ENCODE data around the gene IL24.

IL24 gene

GRCh38 chr1:206882555-206882954 lies 14.7 kb upstream of the IL24 start:
- Histone ChIP-seq H3K9me3 (ENCODE audit: control insufficient read depth, low read length) (peaks cover 18% of the 10 kb centered on the region), H3K4me3 (ENCODE audit: low read length) (no peak overlapping the region)
- no peak for DNase-seq (ENCODE audit: low read depth)

GRCh38 chr1:206883160-206883559 lies 14.1 kb upstream of the IL24 start:
- Histone ChIP-seq H3K9me3 (ENCODE audit: control insufficient read depth, low read length) (peaks cover 12% of the 10 kb centered on the region), H3K4me3 (ENCODE audit: low read length) (no peak overlapping the region), H3K27me3 (replicated peaks; ENCODE audit: control insufficient read depth, insufficient read depth, low read length) (no peaks in the 10 kb centered on the region), H3K4me1 (ENCODE audit: control insufficient read depth, insufficient read depth, low read length) (peaks cover 22% of the 10 kb centered on the region), H3K36me3 (ENCODE audit: control insufficient read depth, insufficient read depth, low read length, severe bottlenecking) (no peaks in the 10 kb centered on the region), H3K9ac (ENCODE audit: low read length) (no peak overlapping the region)
- peak; percentile 50 for DNase-seq (ENCODE audit: low read depth)

More at GRCh38 chr1:206882555-206882954, 14.7 kb upstream of the IL24 start:
- H3K27me3 ChIP-seq (replicated peaks; ENCODE audit: control insufficient read depth, insufficient read depth, low read length), result no peaks in the 10 kb centered on the region
- no peaks in the 10 kb centered on the region for H3K36me3 ChIP-seq (ENCODE audit: control insufficient read depth, insufficient read depth, low read length, severe bottlenecking)
- H3K4me1 ChIP-seq (ENCODE audit: control insufficient read depth, insufficient read depth, low read length), result peaks cover 22% of the 10 kb centered on the region
- H3K9ac ChIP-seq (ENCODE audit: low read length), result no peak overlapping the region

GRCh38 chr1:206883876-206884275 lies 13.4 kb upstream of the IL24 start:
- H3K27me3 ChIP-seq (replicated peaks; ENCODE audit: control insufficient read depth, insufficient read depth, low read length), result no peaks in the 10 kb centered on the region
- peaks cover 22% of the 10 kb centered on the region for H3K4me1 ChIP-seq (ENCODE audit: control insufficient read depth, insufficient read depth, low read length)
- no peaks in the 10 kb centered on the region for H3K36me3 ChIP-seq (ENCODE audit: control insufficient read depth, insufficient read depth, low read length, severe bottlenecking)
- peaks cover 6% of the 10 kb centered on the region for H3K9me3 ChIP-seq (ENCODE audit: control insufficient read depth, low read length)
- DNase-seq (ENCODE audit: low read depth), result no peak
- no peak overlapping the region for H3K4me3 ChIP-seq (ENCODE audit: low read length)
- H3K9ac ChIP-seq (ENCODE audit: low read length), result no peak overlapping the region

- Histone ChIP-seq H3K36me3 (ENCODE audit: control insufficient read depth, insufficient read depth, low read length, severe bottlenecking) (no peaks in the 10 kb centered on the region), H3K4me3 (ENCODE audit: low read length) (no peak overlapping the region), H3K9me3 (ENCODE audit: control insufficient read depth, low read length) (no peaks in the 10 kb centered on the region), H3K4me1 (ENCODE audit: control insufficient read depth, insufficient read depth, low read length) (peaks cover 35% of the 10 kb centered on the region), H3K27me3 (replicated peaks; ENCODE audit: control insufficient read depth, insufficient read depth, low read length) (no peaks in the 10 kb centered on the region), H3K9ac (ENCODE audit: low read length) (no peak overlapping the region)
- peak; percentile 14 for DNase-seq (ENCODE audit: low read depth)
These were observed 11.7 kb upstream of the IL24 start for GRCh38 chr1:206885341-206886060.

- DNase-seq (ENCODE audit: low read depth), result no peak
These were observed 10.4 kb upstream of the IL24 start for GRCh38 chr1:206886831-206887230.

GRCh38 chr1:206887701-206888100 lies 9.5 kb upstream of the IL24 start:
- H3K9ac ChIP-seq (ENCODE audit: low read length), result no peak overlapping the region
- H3K27me3 ChIP-seq (replicated peaks; ENCODE audit: control insufficient read depth, insufficient read depth, low read length), result no peaks in the 10 kb centered on the region
- peak; percentile 15 for DNase-seq (ENCODE audit: low read depth)
- peaks cover 57% of the 10 kb centered on the region for H3K4me1 ChIP-seq (ENCODE audit: control insufficient read depth, insufficient read depth, low read length)
- no peaks in the 10 kb centered on the region for H3K36me3 ChIP-seq (ENCODE audit: control insufficient read depth, insufficient read depth, low read length, severe bottlenecking)
- no peak overlapping the region for H3K4me3 ChIP-seq (ENCODE audit: low read length)
- no peaks in the 10 kb centered on the region for H3K9me3 ChIP-seq (ENCODE audit: control insufficient read depth, low read length)

More at GRCh38 chr1:206886831-206887230, 10.4 kb upstream of the IL24 start:
- no peak overlapping the region for H3K4me3 ChIP-seq (ENCODE audit: low read length)
- H3K27me3 ChIP-seq (replicated peaks; ENCODE audit: control insufficient read depth, insufficient read depth, low read length), result no peaks in the 10 kb centered on the region
- peaks cover 48% of the 10 kb centered on the region for H3K4me1 ChIP-seq (ENCODE audit: control insufficient read depth, insufficient read depth, low read length)
- H3K9me3 ChIP-seq (ENCODE audit: control insufficient read depth, low read length), result no peaks in the 10 kb centered on the region
- no peak overlapping the region for H3K9ac ChIP-seq (ENCODE audit: low read length)
- H3K36me3 ChIP-seq (ENCODE audit: control insufficient read depth, insufficient read depth, low read length, severe bottlenecking), result no peaks in the 10 kb centered on the region

GRCh38 chr1:206890125-206891060 lies 6.8 kb upstream of the IL24 start:
- DNase-seq (ENCODE audit: low read depth), result peak; percentile 15
- no peaks in the 10 kb centered on the region for H3K9me3 ChIP-seq (ENCODE audit: control insufficient read depth, low read length)
- no peak overlapping the region for H3K9ac ChIP-seq (ENCODE audit: low read length)
- no peak overlapping the region for H3K4me3 ChIP-seq (ENCODE audit: low read length)
- H3K36me3 ChIP-seq (ENCODE audit: control insufficient read depth, insufficient read depth, low read length, severe bottlenecking), result no peaks in the 10 kb centered on the region
- no peaks in the 10 kb centered on the region for H3K27me3 ChIP-seq (replicated peaks; ENCODE audit: control insufficient read depth, insufficient read depth, low read length)
- H3K4me1 ChIP-seq (ENCODE audit: control insufficient read depth, insufficient read depth, low read length), result peaks cover 55% of the 10 kb centered on the region

GRCh38 chr1:206891412-206891811 lies 5.8 kb upstream of the IL24 start:
- Histone ChIP-seq H3K9me3 (ENCODE audit: control insufficient read depth, low read length) (no peaks in the 10 kb centered on the region), H3K36me3 (ENCODE audit: control insufficient read depth, insufficient read depth, low read length, severe bottlenecking) (no peaks in the 10 kb centered on the region), H3K4me1 (ENCODE audit: control insufficient read depth, insufficient read depth, low read length) (peaks cover 61% of the 10 kb centered on the region), H3K27me3 (replicated peaks; ENCODE audit: control insufficient read depth, insufficient read depth, low read length) (no peaks in the 10 kb centered on the region), H3K9ac (ENCODE audit: low read length) (no peak overlapping the region), H3K4me3 (ENCODE audit: low read length) (no peak overlapping the region)
- no peak for DNase-seq (ENCODE audit: low read depth)

- H3K4me1 ChIP-seq (ENCODE audit: control insufficient read depth, insufficient read depth, low read length), result peaks cover 67% of the 10 kb centered on the region
- H3K9me3 ChIP-seq (ENCODE audit: control insufficient read depth, low read length), result no peaks in the 10 kb centered on the region
- no peak overlapping the region for H3K4me3 ChIP-seq (ENCODE audit: low read length)
- peak; percentile 88 for DNase-seq (ENCODE audit: low read depth)
- no peaks in the 10 kb centered on the region for H3K36me3 ChIP-seq (ENCODE audit: control insufficient read depth, insufficient read depth, low read length, severe bottlenecking)
- no peaks in the 10 kb centered on the region for H3K27me3 ChIP-seq (replicated peaks; ENCODE audit: control insufficient read depth, insufficient read depth, low read length)
- no peak overlapping the region for H3K9ac ChIP-seq (ENCODE audit: low read length)
These were observed 4.8 kb upstream of the IL24 start for GRCh38 chr1:206892351-206892984.

- H3K27me3 ChIP-seq (replicated peaks; ENCODE audit: control insufficient read depth, insufficient read depth, low read length), result no peaks in the 10 kb centered on the region
- H3K4me3 ChIP-seq (ENCODE audit: low read length), result no peak overlapping the region
- DNase-seq (ENCODE audit: low read depth), result no peak
- no peaks in the 10 kb centered on the region for H3K9me3 ChIP-seq (ENCODE audit: control insufficient read depth, low read length)
- peaks cover 71% of the 10 kb centered on the region for H3K4me1 ChIP-seq (ENCODE audit: control insufficient read depth, insufficient read depth, low read length)
- H3K36me3 ChIP-seq (ENCODE audit: control insufficient read depth, insufficient read depth, low read length, severe bottlenecking), result no peaks in the 10 kb centered on the region
- H3K9ac ChIP-seq (ENCODE audit: low read length), result no peak overlapping the region
These were observed 3.9 kb upstream of the IL24 start for GRCh38 chr1:206893380-206893779.

- no peaks in the 10 kb centered on the region for H3K27me3 ChIP-seq (replicated peaks; ENCODE audit: control insufficient read depth, insufficient read depth, low read length)
- DNase-seq (ENCODE audit: low read depth), result no peak
- H3K4me3 ChIP-seq (ENCODE audit: low read length), result no peak overlapping the region
- peaks cover 66% of the 10 kb centered on the region for H3K4me1 ChIP-seq (ENCODE audit: control insufficient read depth, insufficient read depth, low read length)
- H3K9ac ChIP-seq (ENCODE audit: low read length), result no peak overlapping the region
- no peaks in the 10 kb centered on the region for H3K9me3 ChIP-seq (ENCODE audit: control insufficient read depth, low read length)
- H3K36me3 ChIP-seq (ENCODE audit: control insufficient read depth, insufficient read depth, low read length, severe bottlenecking), result no peaks in the 10 kb centered on the region
These were observed 1.9 kb upstream of the IL24 start for GRCh38 chr1:206895325-206895724.

Data from adipocyte (in vitro differentiated cells).